ENCODE results near the gene GRB14. TPM values are rescaled to one million over a fixed set of nuclear protein-coding genes. Genes with fewer than 3 reads are reported as not detected.
"Not testable (repeated sequence)": the region's sequence is repeated elsewhere in the genome, so short reads cannot be mapped to it uniquely, and the experiment has no call there.

Gene GRB14
- total RNA-seq, 4 donors from 2014 or later, result 2.1 to 14.9 (median 3.4) TPM

GRCh38 chr2:164642946-164643555 is 21.8 kb upstream of the GRB14 start:
- DNase-seq (no peak), ATAC-seq (no peak)
- Histone ChIP-seq H3K36me3 (no peaks in the 10 kb centered on the region), H3K27ac (no peak overlapping the region), H3K4me1 (no peaks in the 10 kb centered on the region), H3K27me3 (no peaks in the 10 kb centered on the region), H3K9me3 (no peaks in the 10 kb centered on the region), H3K4me3 (no peak overlapping the region)
- no peak for TF ChIP-seq POLR2A (IDR thresholded peaks at IDR 0.05)
- TF ChIP-seq CTCF (IDR thresholded peaks at IDR 0.05 in 4 of 5, conservative IDR thresholded peaks at IDR 0.05 in 1 of 5), result no peak
- intact Hi-C loops (cut with DNase I; ENCODE audit: low total_unique reads) (no loop called here), in situ Hi-C loops (cut with MboI; ENCODE audit: low sequenced_read_pairs in 4 of 4) (no loop called here)

GRCh38 chr2:164642268-164642667 is 21.0 kb upstream of the GRB14 start:
- no peak overlapping the region for H3K4me3 ChIP-seq
- TF ChIP-seq POLR2A (IDR thresholded peaks at IDR 0.05) (no peak), CTCF (IDR thresholded peaks at IDR 0.05 in 4 of 5, conservative IDR thresholded peaks at IDR 0.05 in 1 of 5) (no peak)
- H3K27ac ChIP-seq, result no peak overlapping the region
- H3K36me3 ChIP-seq, result no peaks in the 10 kb centered on the region
- intact Hi-C loops (cut with DNase I; ENCODE audit: low total_unique reads) (no loop called here), in situ Hi-C loops (cut with MboI; ENCODE audit: low sequenced_read_pairs in 4 of 4) (no loop called here)
- no peaks in the 10 kb centered on the region for H3K4me1 ChIP-seq
- ATAC-seq (no peak), DNase-seq (no peak)
- H3K9me3 ChIP-seq, result no peaks in the 10 kb centered on the region
- H3K27me3 ChIP-seq, result no peaks in the 10 kb centered on the region

- H3K36me3 ChIP-seq; H3K27ac ChIP-seq; in situ Hi-C loops (cut with MboI; ENCODE audit: low sequenced_read_pairs in 4 of 4); H3K4me1 ChIP-seq; H3K4me3 ChIP-seq; DNase-seq; intact Hi-C loops (cut with DNase I; ENCODE audit: low total_unique reads); ATAC-seq; H3K27me3 ChIP-seq; H3K9me3 ChIP-seq: not testable (repeated sequence)
Observed at GRCh38 chr2:164628319-164628718, 7.0 kb upstream of the GRB14 start.

- Histone ChIP-seq H3K4me1 (peaks cover 0 to 2% of the 10 kb centered on the region in 2 donors), H3K4me3 (no peak overlapping the region), H3K27ac (no peak overlapping the region), H3K27me3 (no peaks in the 10 kb centered on the region), H3K9me3 (no peaks in the 10 kb centered on the region), H3K36me3 (no peaks in the 10 kb centered on the region)
- intact Hi-C loops (cut with DNase I; ENCODE audit: low total_unique reads), result no loop called here
- TF ChIP-seq CTCF (IDR thresholded peaks at IDR 0.05 in 4 of 5, conservative IDR thresholded peaks at IDR 0.05 in 1 of 5) (no peak), POLR2A (IDR thresholded peaks at IDR 0.05) (no peak)
- no peak for DNase-seq
- no peak for ATAC-seq
- in situ Hi-C loops (cut with MboI; ENCODE audit: low sequenced_read_pairs in 4 of 4), result no loop called here
Observed at GRCh38 chr2:164625378-164625971, 4.2 kb upstream of the GRB14 start.

- Histone ChIP-seq H3K4me1 (peaks cover 0 to 6% of the 10 kb centered on the region in 2 donors), H3K27ac (no peak overlapping the region), H3K4me3 (no peak overlapping the region), H3K27me3 (no peaks in the 10 kb centered on the region), H3K9me3 (no peaks in the 10 kb centered on the region), H3K36me3 (no peaks in the 10 kb centered on the region)
- no peak for ATAC-seq
- no peak for TF ChIP-seq CTCF (IDR thresholded peaks at IDR 0.05 in 4 of 5, conservative IDR thresholded peaks at IDR 0.05 in 1 of 5)
- no peak for TF ChIP-seq POLR2A (IDR thresholded peaks at IDR 0.05)
- DNase-seq, result no peak
- in situ Hi-C loops (cut with MboI; ENCODE audit: low sequenced_read_pairs in 4 of 4) (no loop called here), intact Hi-C loops (cut with DNase I; ENCODE audit: low total_unique reads) (no loop called here)
Observed at GRCh38 chr2:164624316-164624715, 3.0 kb upstream of the GRB14 start.
